Amygdala (tissue), 56 donors: ENCODE results near the gene MYL12A.
A peak's percentile ranks its signal among the peaks of the same experiment; 100 is the strongest.
"Not testable (repeated sequence)": the region's sequence is repeated elsewhere in the genome, so short reads cannot be mapped to it uniquely, and the experiment has no call there.

ENCODE experiments used
- DNase-seq, 56 donors: peaks; one replicate each; lab custom pipeline; 2025; lab: John Stamatoyannopoulos, UW

MYL12A gene

DNA sequence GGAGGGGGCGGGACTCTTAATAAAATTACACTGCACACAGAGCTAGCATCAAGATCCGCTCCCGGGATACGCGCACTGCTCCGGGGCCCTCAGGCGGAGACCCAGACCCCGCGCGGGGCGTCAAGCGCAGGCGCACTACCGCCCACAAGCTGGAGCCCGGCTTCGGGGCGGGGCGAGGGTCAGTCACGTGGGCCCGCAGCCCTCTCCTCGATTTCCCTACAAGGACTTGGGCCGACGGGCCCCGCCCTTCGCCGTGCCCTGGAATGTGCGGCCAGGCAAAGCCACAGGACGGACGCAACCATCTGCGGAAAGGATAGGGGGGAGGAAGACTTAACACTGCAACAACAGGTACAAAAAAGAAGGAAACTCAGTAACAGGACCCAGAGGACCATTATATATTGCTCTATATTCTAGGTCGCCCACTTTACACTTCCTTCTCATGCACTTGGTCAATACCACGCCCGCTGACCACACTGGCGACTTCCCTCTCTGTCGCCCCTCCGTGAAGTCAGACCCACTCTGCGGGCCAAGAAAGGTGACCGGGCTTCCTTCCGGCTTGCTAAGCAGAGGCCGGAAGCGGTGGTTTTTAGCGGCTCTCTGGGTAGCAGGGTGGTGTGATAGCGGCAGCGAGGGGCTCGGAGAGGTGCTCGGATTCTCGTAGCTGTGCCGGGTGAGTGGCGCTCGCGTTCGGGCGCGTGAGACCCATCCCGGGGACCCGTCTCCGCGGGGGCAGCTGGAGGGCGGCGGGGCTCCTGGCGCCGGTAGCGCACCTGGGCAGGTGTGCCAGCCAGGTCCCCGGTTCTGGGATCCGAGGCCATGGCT, at the start of gene MYL12A:
MYL12A (plus strand) TSS at position 562 of the 822 bp plus-strand sequence. CDS start 5,447 bp downstream, outside the sequence.
- peak; percentile 39 to 94 (median 85) for DNase-seq

GRCh38 chr18:3198260-3198860, 49.2 kb upstream of the MYL12A start:
- DNase-seq = not testable (repeated sequence)

- no peak for DNase-seq
Observed at GRCh38 chr18:3199942-3200645, 47.5 kb upstream of the MYL12A start.

DNA sequence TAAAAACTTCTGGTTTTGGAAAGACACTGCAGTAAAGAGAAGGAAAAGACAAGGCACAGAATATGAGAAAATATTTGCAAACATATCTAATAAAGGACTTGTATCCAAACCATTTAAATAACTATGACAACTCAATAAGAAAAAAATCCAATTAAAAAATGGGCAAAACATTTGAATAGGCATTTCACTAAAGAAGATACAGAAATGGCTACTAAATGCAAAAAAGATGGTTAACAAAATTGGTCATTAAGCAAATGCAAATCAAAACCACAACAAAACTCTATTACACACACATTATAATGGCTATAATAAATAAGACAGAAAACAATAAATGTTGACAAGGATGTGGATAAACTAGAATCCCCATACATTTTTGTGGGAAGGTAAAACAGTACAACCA, 42.4 kb upstream of the MYL12A start:
- DNase-seq = no peak

- DNase-seq = no peak
Observed at GRCh38 chr18:3207565-3207964, 40.0 kb upstream of the MYL12A start.

DNA sequence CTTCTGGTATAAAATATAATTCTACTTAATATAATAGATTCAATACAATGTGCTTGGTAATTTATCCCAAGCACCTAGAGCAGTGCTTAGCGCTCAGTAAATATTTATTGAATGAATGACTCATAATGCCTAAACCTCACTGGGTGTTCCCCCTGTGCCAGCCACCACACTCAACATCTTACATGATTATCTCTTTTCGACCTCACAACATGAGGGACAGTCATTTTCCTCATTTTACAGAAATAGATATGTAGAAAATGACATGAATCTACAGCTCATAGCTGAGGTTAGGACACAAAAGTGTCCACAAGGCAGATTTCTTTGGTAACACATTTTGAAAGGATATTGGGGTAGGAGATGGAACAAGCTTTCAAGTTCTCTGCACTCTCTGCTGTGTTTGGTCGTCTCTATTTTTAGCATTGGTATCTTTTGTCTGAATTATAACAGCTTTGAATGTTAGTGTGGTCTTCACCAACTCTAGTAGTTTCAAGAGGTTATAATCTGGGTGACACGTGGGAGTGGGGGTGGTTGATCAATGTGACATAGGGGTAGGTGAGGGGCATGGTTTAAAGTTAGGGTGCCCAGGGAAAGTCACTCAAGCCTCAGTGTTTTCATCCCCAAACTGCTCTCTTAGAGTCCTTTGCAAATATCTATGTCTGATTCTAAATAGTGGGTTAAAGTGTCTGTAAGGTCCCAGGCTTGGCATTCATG, 37.6 kb upstream of the MYL12A start:
- DNase-seq = no peak

- no peak for DNase-seq
Observed at GRCh38 chr18:3211236-3211992, 36.2 kb upstream of the MYL12A start.

DNA sequence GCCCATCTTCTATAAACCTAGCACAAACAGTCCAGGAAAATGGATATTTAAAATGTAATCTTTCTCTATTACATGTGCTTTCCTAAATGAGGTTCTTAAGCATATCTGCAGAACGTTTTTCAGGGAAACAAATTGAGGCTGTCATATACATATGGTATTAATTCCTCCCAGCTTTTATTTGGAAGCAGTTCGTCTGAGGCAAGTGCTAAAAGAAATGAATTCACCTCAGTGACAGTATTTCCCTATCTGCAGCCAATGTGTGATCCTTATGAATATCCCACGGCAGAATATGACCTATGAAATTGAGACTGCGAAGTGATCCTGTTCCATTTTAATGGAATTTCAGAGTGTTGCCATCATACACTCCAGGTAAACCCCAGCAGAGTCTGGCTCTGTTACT, 34.9 kb upstream of the MYL12A start:
- no peak for DNase-seq

GRCh38 chr18:3213300-3214059, 34.1 kb upstream of the MYL12A start:
- no peak for DNase-seq

DNA sequence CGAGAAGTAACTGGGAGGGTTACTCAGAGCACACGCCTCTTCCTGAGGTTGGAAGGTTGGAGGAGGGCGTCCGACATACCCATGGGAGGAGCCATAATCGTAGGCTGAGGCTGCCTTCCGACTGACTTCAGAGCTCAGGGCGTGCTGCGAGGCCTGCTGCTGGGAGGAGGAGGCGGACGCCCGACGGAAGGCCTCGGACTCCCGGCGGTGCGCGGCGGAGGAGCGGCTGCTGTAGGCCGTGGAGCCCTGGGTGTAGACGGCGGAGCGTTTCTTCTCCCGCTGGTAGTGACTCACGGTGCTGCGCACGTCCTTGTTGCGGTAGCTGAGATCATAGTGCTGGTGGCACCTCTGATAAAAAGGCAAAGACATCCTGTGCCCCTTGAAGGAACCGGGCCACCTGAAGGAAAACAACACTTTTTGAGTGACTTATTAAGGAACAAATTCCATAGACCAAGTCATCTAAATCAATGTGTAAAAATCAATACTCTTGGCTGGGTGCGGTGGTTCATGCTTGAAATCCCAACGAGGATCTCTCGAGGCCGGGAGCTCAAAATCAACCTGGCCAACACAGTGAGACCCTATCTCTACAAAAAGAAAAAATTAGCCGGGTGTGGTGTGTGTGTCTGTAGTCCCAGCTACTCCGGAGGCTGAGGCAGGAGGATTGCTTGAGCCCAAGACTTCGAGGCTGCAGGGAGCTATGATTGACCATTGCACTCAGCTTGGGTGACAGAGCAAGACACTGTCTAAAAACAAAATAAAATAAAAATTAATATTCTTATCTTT, 32.6 kb upstream of the MYL12A start:
- DNase-seq = no peak

GRCh38 chr18:3216987-3217386, 30.6 kb upstream of the MYL12A start:
- no peak for DNase-seq

GRCh38 chr18:3217948-3218647, 29.5 kb upstream of the MYL12A start:
- no peak for DNase-seq

- no peak for DNase-seq
Observed at GRCh38 chr18:3218819-3219218, 28.8 kb upstream of the MYL12A start.

- DNase-seq = peak in 2 of 56 donors; percentile 2 to 4
Observed at GRCh38 chr18:3219241-3219630, 28.4 kb upstream of the MYL12A start.

DNA sequence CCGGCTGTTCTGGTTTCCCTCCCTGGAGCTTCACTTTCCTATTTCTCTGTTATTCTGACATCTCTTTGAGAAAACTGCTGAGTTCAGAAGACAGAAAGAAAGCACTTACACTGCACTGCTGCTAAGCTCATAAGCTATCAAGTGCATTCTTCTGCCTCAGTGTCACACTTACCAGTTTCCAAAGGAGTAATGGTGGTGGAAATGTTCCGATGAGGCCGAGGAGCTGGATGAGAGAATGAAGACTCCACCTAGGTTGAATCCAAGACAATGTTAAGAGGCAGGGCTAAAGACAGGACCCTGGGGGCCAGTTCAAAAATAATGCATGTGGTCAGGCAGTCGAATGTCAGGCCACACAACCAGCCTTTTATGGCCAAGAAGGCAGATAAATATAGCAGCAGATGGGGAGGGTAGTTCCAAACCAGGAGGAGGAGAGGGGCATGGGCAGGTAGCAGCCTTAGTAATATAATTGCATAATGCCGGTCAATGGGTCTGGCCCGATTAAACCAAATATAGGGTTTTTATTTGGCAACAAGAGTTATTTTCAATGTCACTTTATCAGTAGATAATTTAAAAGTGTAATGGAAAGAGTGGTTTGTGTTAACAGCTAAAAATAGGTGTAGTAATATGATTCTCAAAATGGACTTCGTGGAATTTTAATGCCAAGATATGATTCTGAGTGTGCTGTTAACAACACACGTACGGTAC, 27.8 kb upstream of the MYL12A start, which contains the start of gene MYOM1:
MYOM1 (minus strand) TSS at position 338 of the 705 bp plus-strand sequence. CDS start 4,745 bp downstream, outside the sequence.
- no peak for DNase-seq

- DNase-seq = not testable (repeated sequence)
Observed at GRCh38 chr18:3220868-3221267, 26.7 kb upstream of the MYL12A start.

DNA sequence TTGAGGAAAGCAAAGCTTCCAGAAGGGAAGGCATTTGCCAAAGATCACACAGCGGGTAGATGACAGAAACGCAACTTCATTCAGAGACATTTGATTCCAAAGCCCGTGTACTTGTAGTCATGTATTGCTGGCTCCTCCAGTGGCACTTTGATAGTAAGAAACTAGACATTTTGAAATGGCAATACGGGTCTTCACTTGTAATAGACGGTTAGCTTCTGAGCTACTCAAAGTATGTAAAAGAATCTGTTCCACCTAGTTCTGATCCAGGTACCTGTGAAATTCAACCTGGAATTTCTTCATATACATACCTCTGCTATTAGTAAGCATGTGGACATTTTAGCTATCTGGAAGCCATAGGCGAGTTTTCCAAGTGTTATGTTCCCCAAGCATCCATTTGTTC, 26.1 kb upstream of the MYL12A start:
- no peak for DNase-seq
